Spinal cord (tissue), 10 donors: ENCODE measurements around the gene NDFIP1. TPM values are rescaled to one million over a fixed set of nuclear protein-coding genes. Genes with fewer than 3 reads are reported as not detected.

Experiments used
- DNase-seq, 6 donors: peaks; one replicate each; pipeline versions ENCODE4 v3.0.0 to v3.0.0-alpha.2; 2013 to 2015; ENCODE audit warnings: low spot score in 6 of 6, low read depth in 4 of 6
- H3K27ac ChIP-seq: one replicate; pipeline ENCODE4 v1.5.1; 2013; ENCODE audit warnings: low read depth, low read length, control low read depth
- H3K27me3 ChIP-seq: one replicate; pipeline ENCODE4 v1.6.1; 2013; ENCODE audit warnings: low read length; ENCODE audit not compliant: control insufficient read depth, insufficient read depth
- H3K36me3 ChIP-seq: one replicate; pipeline ENCODE4 v1.6.1; 2013; ENCODE audit warnings: low read length; ENCODE audit not compliant: control insufficient read depth, insufficient read depth
- H3K4me1 ChIP-seq: one replicate; pipeline ENCODE4 v1.6.1; 2013; ENCODE audit warnings: low read length; ENCODE audit not compliant: control insufficient read depth, insufficient read depth
- H3K4me3 ChIP-seq: one replicate; pipeline ENCODE4 v1.5.1; 2013; ENCODE audit warnings: low read depth, low read length, control low read depth
- H3K9me3 ChIP-seq: one replicate; pipeline ENCODE4 v1.6.1; 2013; ENCODE audit warnings: low read length; ENCODE audit not compliant: control insufficient read depth, insufficient read depth
- WGBS: methylation state at CpG from one replicate; pipeline ENCODE4 v1.1.5; 2013; ENCODE audit warnings: missing lambda C conversion rate; ENCODE audit not compliant: insufficient coverage; 5-methylcytosine and 5-hydroxymethylcytosine counted together
- polyA plus RNA-seq, 2 donors: library from polyadenylated mRNA; unstranded; fragments of 120-200 nt; gene quantifications; one replicate each; pipeline ENCODE4 v1.2.1, GENCODE V29; 2013; ENCODE audit not compliant: insufficient read length in 2 of 2
- total RNA-seq, 2 donors: library from RNA; depleted of rRNA in 1 of 2; stranded (reverse); fragments of 120-200 nt in 1 of 2; fragments of >200 nt in 1 of 2; gene quantifications; one replicate each; pipeline versions ENCODE4 v1.2.3 to v1.2.4, GENCODE V29; 2013 to 2014
- donor health status: healthy.

Gene NDFIP1
- total and polyA plus RNA-seq, 4 donors = 86.0 to 279 (median 231) TPM

- Histone ChIP-seq H3K36me3 (no peaks in the 10 kb centered on the region), H3K27ac (no peak overlapping the region), H3K9me3 (no peaks in the 10 kb centered on the region), H3K27me3 (no peaks in the 10 kb centered on the region), H3K4me1 (no peaks in the 10 kb centered on the region), H3K4me3 (no peak overlapping the region)
- DNase-seq = no peak
- WGBS = 81% methylated on average over 10 of the region's 15 CpGs
Measured at GRCh38 chr5:142192286-142193113, 83.9 kb downstream of the NDFIP1 start.

- Histone ChIP-seq H3K27ac (no peak overlapping the region), H3K27me3 (no peaks in the 10 kb centered on the region), H3K4me3 (no peak overlapping the region), H3K4me1 (no peaks in the 10 kb centered on the region), H3K9me3 (no peaks in the 10 kb centered on the region), H3K36me3 (no peaks in the 10 kb centered on the region)
- no peak for DNase-seq
- WGBS = 77% methylated on average over 4 of the region's 7 CpGs
Measured at GRCh38 chr5:142193114-142193428, 84.5 kb downstream of the NDFIP1 start.

GRCh38 chr5:142197098-142197497, 88.5 kb downstream of the NDFIP1 start:
- no peaks in the 10 kb centered on the region for H3K36me3 ChIP-seq

GRCh38 chr5:142197781-142198180, 89.2 kb downstream of the NDFIP1 start:
- DNase-seq = no peak
- H3K27ac ChIP-seq = no peak overlapping the region
- H3K4me1 ChIP-seq = no peaks in the 10 kb centered on the region
- no CpG with 5 or more reads among the region's 5 CpGs for WGBS
- no peak overlapping the region for H3K4me3 ChIP-seq
- no peaks in the 10 kb centered on the region for H3K9me3 ChIP-seq
- H3K27me3 ChIP-seq = no peaks in the 10 kb centered on the region
- no peaks in the 10 kb centered on the region for H3K36me3 ChIP-seq

More at GRCh38 chr5:142197098-142197497, 88.5 kb downstream of the NDFIP1 start:
- DNase-seq = no peak
- Histone ChIP-seq H3K27me3 (no peaks in the 10 kb centered on the region), H3K27ac (no peak overlapping the region), H3K4me1 (no peaks in the 10 kb centered on the region), H3K4me3 (no peak overlapping the region), H3K9me3 (no peaks in the 10 kb centered on the region)
- 92% methylated on average over 6 of the region's 9 CpGs for WGBS

- no peak overlapping the region for H3K4me3 ChIP-seq
- H3K36me3 ChIP-seq = no peaks in the 10 kb centered on the region
- no peaks in the 10 kb centered on the region for H3K9me3 ChIP-seq
- H3K27me3 ChIP-seq = no peaks in the 10 kb centered on the region
- 97% methylated on average over 8 of the region's 8 CpGs for WGBS
- H3K27ac ChIP-seq = no peak overlapping the region
- no peak for DNase-seq
- no peaks in the 10 kb centered on the region for H3K4me1 ChIP-seq
Measured at GRCh38 chr5:142199388-142199787, 90.8 kb downstream of the NDFIP1 start.

- no peak for DNase-seq
- no peak overlapping the region for H3K4me3 ChIP-seq
- WGBS = 62% methylated on average over 6 of the region's 6 CpGs
Measured at GRCh38 chr5:142200387-142200786, 91.8 kb downstream of the NDFIP1 start.

GRCh38 chr5:142201471-142201887, 92.9 kb downstream of the NDFIP1 start:
- H3K9me3 ChIP-seq = no peaks in the 10 kb centered on the region
- no peaks in the 10 kb centered on the region for H3K36me3 ChIP-seq
- H3K4me3 ChIP-seq = no peak overlapping the region
- no peak overlapping the region for H3K27ac ChIP-seq
- WGBS = 83% methylated on average over 1 of the region's 3 CpGs
- DNase-seq = no peak
- H3K27me3 ChIP-seq = no peaks in the 10 kb centered on the region
- H3K4me1 ChIP-seq = no peaks in the 10 kb centered on the region

More at GRCh38 chr5:142200387-142200786, 91.8 kb downstream of the NDFIP1 start:
- Histone ChIP-seq H3K9me3 (no peaks in the 10 kb centered on the region), H3K27me3 (no peaks in the 10 kb centered on the region), H3K4me1 (no peaks in the 10 kb centered on the region), H3K27ac (no peak overlapping the region), H3K36me3 (no peaks in the 10 kb centered on the region)

GRCh38 chr5:142202282-142202681, 93.7 kb downstream of the NDFIP1 start:
- Histone ChIP-seq H3K4me3 (no peak overlapping the region), H3K27ac (no peak overlapping the region), H3K27me3 (no peaks in the 10 kb centered on the region), H3K4me1 (no peaks in the 10 kb centered on the region), H3K9me3 (no peaks in the 10 kb centered on the region), H3K36me3 (no peaks in the 10 kb centered on the region)
- WGBS = no CpG with 5 or more reads among the region's 1 CpG
- DNase-seq = no peak
